ENCODE data around the gene PTGES2.

PTGES2 gene

GRCh38 chr9:128070874-128071273 is 56.7 kb downstream of the PTGES2 start:
- H4K8ac ChIP-seq (ENCODE audit: low read depth, low read length) = no peak overlapping the region
- no CpG with 5 or more reads among the region's 7 CpGs for WGBS (ENCODE audit: extremely low coverage, insufficient coverage, insufficient read length)

More at GRCh38 chr9:128070874-128071273, 56.7 kb downstream of the PTGES2 start:
- Histone ChIP-seq H3K4me3 (ENCODE audit: low read depth, low read length) (no peak overlapping the region), H2BK120ac (ENCODE audit: insufficient read depth, low read length, poor library complexity) (no peak overlapping the region), H3K79me1 (ENCODE audit: low read length) (peaks cover 15% of the 10 kb centered on the region), H3K27me3 (ENCODE audit: insufficient read depth, low read length) (no peaks in the 10 kb centered on the region), H3K14ac (ENCODE audit: low read length) (no peak overlapping the region), H4K91ac (ENCODE audit: low read depth, low read length) (no peak overlapping the region), H3K27ac (ENCODE audit: low read depth, low read length) (no peak overlapping the region), H3K4me1 (ENCODE audit: control insufficient read depth in 1 of 2, insufficient read depth in 2 of 2, low read length in 2 of 2) (peaks cover 13 to 17% of the 10 kb centered on the region in 2 experiments), H3K79me2 (ENCODE audit: control insufficient read depth, insufficient read depth, low read length, poor library complexity) (peaks cover 10% of the 10 kb centered on the region), H3K18ac (ENCODE audit: low read length) (no peak overlapping the region), H3K9ac (ENCODE audit: low read length) (no peak overlapping the region), H2BK12ac (ENCODE audit: low read length) (no peak overlapping the region), H3K9me3 (ENCODE audit: insufficient read depth, low read depth, low read length) (no peaks in the 10 kb centered on the region), H3K4me2 (ENCODE audit: low read length) (no peak overlapping the region), H3K23ac (ENCODE audit: low read length) (no peak overlapping the region), H3K36me3 (ENCODE audit: control insufficient read depth in 1 of 2, insufficient read depth in 2 of 2, low read length in 2 of 2) (no peaks in the 10 kb centered on the region), H2BK5ac (ENCODE audit: low read depth, low read length, poor library complexity) (no peak overlapping the region), H4K12ac (ENCODE audit: low read depth, low read length) (no peak overlapping the region), H2AFZ (ENCODE audit: insufficient read depth, low read length, poor library complexity) (no peak overlapping the region), H2AK5ac (ENCODE audit: low read length) (no peak overlapping the region), H3K4ac (ENCODE audit: low read depth, low read length) (no peak overlapping the region)
- DNase-seq = no peak

Data from trophoblast cell (in vitro differentiated cells and primary cell).